HG02571 (cell line): ENCODE data around the gene CDT1.

Source experiments
- ATAC-seq: cut with Tn5 transposase; IDR thresholded peaks from one replicate; pipeline ENCODE4 v1.9.1; 2021; ENCODE audit warnings: mild to moderate bottlenecking, moderate library complexity; ENCODE audit not compliant: unreplicated experiment

Gene CDT1

DNA sequence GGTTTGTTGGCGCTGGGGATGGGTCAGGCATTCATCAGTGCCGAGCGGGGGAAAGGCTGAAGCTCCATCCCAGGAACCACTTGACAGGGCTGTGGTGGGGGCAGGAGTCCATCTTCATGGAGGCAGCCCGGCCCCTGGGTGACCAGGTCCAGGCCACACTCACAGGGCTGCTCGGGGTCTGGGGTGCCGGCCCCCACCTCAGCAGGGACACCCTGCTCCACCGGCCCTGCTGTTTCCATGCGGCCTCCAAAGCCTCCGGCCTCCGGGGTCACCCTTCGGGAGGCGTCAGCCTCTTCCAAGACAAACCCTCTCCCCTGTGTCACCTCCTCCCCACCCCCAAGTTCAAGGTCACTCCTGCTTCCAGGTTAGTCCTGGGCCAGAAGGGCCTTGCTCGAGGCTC is 31.1 kb downstream of the CDT1 start:
- ATAC-seq = no peak

- ATAC-seq = no peak
Observed at GRCh38 chr16:88835383-88835782, 31.8 kb downstream of the CDT1 start.

DNA sequence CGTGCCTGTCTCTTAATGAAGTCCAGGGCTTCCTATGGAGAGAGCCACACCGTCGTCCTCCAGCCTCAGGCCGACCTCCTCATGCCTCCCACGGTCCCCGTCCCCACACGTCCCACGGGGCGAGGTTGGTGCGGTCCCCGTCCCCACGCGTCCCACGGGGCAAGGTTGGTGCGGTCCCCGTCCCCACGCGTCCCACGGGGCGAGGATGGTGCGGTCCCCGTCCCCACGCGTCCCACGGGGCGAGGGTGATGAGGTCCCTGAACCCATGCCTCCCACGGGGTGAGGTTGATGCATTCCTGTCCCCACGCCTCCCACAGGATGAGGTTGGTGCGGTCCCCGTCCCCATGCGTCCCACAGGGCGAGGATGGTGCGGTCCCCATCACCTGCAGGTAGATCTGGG is 32.2 kb downstream of the CDT1 start:
- no peak for ATAC-seq

- no peak for ATAC-seq
Observed at GRCh38 chr16:88836791-88837190, 33.2 kb downstream of the CDT1 start.

- no peak for ATAC-seq
Observed at GRCh38 chr16:88837806-88838205, 34.2 kb downstream of the CDT1 start.

GRCh38 chr16:88838566-88838965 is 35.0 kb downstream of the CDT1 start:
- no peak for ATAC-seq

- no peak for ATAC-seq
Observed at GRCh38 chr16:88839026-88839529, 35.5 kb downstream of the CDT1 start.

DNA sequence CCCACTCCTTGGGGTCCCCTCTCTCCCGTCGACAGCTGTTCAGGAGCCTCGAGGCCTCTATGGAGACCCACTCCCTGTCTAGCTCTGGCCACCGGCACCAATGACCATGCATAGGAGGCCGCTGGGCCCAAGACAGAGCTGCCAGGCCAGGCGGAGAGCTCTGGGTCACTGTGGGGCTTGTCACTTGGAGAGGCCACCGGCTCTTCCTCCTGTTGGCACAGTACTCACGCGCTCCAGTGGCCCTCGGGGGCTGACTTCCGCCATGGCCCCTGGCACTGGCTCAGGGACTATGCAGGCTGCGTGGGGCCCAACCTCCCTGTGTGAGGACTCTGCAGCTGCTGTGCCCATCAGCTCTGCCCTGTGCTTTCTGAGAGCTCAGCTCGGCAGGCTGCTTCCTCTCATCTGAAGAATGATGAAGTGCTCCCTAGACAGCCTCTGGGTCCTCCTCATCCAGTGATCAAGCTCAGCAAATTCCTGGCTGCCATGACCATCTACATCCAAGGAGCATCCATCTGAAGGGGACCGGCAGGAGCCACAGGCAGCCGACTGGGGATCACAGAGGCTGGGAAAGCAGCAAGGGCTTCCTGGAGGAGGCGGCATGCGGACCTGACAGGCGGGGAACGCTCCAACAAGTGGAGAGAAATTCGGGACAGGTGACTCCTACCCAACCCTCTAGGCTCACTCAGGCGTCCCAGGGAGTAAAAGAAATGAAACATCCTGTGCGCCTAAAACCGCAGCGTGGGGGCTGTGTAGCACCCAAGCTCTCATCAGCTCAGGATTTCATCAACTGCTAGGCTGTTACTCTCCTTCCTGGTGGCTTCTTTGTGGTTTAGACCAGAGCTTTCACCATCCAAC is 36.4 kb downstream of the CDT1 start:
- no peak for ATAC-seq

- no peak for ATAC-seq
Observed at GRCh38 chr16:88840600-88841215, 37.1 kb downstream of the CDT1 start.

DNA sequence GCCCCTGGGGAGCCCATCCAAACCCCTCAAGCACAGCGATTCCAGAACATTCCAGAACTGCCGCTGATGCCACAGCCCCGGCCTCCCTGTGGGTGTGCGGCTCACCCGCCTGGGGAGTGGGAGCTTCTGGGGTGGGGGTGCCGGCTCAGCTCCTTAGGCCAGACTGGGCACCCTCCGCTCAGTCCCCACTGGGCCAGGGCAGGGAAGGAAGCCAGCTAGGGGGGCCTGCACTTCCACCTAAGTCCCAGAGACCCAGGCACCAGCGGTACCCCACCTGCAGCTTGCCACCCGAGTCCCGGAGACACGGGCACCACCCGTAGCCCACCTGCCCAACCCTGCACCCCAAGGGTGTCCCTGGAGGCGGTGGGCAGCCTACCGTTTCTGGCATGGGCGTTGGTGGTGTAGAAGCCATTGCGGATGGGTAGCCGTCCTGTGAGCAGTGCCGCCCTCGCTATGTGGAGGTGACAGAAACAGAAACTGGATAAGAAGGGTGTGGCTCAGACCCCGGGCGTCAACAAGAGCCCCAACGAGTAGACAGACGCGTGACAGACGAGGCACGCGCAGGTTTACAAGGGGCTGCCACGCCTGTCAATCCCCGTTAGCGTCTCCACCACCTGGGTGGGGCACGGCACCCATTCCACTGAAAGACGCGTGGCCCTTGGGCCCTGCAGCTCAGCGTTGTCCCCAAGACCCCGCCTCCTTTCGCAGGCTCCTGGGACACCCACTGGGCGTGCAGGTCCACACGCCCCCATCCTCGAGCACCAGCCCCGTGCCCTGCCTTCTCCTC is 38.1 kb downstream of the CDT1 start:
- ATAC-seq = no peak

- ATAC-seq = no peak
Observed at GRCh38 chr16:88842308-88842756, 38.7 kb downstream of the CDT1 start.

DNA sequence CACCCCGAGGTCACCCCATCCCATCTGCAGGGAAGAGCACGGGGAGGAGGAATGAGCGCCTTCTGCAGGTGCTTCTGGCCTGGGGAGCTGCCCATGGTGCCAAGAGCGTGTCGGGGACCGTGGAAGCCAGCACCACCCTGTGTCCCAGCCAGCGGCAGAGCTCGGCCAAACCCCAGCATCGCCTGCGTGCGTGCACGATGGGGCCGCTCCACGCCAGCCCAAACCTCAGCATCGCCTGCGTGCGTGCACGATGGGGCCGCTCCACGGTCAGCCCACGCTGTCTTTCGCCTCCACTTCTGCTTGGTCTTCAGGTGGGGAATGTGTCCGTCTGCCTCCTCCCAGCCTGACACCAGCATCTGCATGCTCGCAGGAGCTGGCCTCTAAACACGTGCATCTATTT is 39.2 kb downstream of the CDT1 start:
- no peak for ATAC-seq

- ATAC-seq = no peak
Observed at GRCh38 chr16:88843256-88843655, 39.7 kb downstream of the CDT1 start.

GRCh38 chr16:88844419-88845036 is 40.9 kb downstream of the CDT1 start:
- ATAC-seq = no peak

- ATAC-seq = no peak
Observed at GRCh38 chr16:88846088-88846487, 42.5 kb downstream of the CDT1 start.

GRCh38 chr16:88847654-88848053 is 44.1 kb downstream of the CDT1 start:
- no peak for ATAC-seq

DNA sequence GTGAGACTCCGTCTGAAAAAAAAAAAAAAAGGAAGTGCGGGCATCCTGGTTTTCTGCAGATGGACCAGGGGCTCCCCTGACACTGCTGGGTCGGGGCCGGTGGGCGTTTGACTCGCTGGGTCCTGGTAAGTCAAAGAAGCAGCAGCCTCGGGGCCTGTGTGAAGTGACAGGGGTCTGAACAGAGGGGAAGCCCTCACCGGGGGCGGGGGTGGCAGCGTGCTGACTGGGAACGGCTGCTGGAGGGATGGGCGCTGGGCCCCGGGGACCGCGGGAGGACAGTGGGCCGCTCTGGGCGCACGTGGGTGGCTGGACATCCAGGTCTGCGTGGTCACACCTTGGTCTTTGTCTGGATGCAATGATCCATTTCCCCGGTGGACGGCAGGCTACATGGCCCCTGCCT is 45.0 kb downstream of the CDT1 start:
- no peak for ATAC-seq

DNA sequence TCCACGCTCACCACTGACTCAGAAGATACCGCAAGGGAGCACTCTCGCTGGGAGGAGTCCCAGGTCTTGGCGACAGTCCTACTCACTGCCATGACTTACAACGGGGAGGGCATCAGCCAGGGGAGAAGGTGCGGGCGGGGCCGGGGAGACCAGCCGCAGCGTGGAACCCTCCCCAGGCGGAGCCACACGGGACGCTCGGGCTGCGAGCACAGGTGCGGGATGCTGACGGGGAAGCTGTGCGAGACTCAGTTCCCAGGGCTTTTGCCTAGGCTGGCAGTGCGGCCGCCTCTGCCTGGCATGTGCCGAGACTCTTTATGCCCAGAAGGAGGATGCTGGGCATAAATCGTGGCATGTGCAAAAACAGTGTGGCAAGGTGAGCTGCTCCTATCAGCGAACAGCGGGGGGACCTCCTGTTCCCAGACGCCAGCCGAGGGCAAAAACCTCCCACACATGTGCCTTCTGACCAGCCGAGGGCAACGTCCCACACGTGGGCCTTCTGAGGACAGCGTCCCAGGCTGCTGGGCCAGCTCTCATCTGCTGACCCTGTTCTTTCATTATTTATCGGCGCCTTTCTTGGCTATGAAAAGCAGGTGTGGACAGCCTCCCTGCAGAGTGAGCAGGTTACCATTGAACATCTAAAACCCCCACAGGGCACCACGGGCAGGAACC is 47.1 kb downstream of the CDT1 start:
- no peak for ATAC-seq

DNA sequence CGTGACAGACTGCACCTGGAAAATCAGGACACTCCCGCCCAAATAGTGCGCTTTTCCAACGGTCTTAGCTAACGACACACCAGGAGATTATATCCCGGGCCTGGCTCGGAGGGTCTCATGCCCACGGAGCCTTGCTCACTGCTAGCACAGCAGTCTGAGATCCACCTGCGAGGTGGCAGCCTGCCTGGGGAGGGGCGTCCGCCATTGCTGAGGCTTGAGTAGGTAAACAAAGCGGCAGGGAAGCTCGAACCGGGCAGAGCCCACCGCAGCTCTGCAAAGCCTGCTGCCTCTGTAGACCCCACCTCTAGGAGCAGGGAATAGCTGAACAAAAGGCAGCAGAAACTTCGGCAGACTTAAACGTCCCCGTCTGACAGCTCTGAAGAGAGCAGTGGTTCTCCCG is 48.0 kb downstream of the CDT1 start:
- no peak for ATAC-seq

GRCh38 chr16:88853325-88853941 is 49.8 kb downstream of the CDT1 start:
- ATAC-seq = no peak
